Adrenal gland (tissue), 5 donors: ENCODE measurements around the gene PDGFB.

Experiments
- POLR2A ChIP-seq, 2 donors: fragments of 450-650 bp; IDR thresholded peaks; one replicate each; pipeline ENCODE4 v1.6.1; 2017; ENCODE audit warnings: antibody characterized with exemption in 2 of 2, mild to moderate bottlenecking in 2 of 2, moderate library complexity in 1 of 2
- TF ChIP-seq, protein P1 (sequence below), 6 experiments: fragments of 450-650 bp in 4 of 6; fragments of 200-600 bp in 2 of 6; sonication (generic) in 1 of 6; IDR thresholded peaks; 1 replicate in 5 of 6; 2 replicates in 1 of 6; pipeline versions ENCODE4 v1.5.1 to v1.8.0; 2016 to 2021; ENCODE audit warnings: antibody characterized with exemption in 6 of 6, mild to moderate bottlenecking in 2 of 6, moderate library complexity in 1 of 6
- donor health status: DM: no; HTN: no; CAD: no.

- TF ChIP-seq, protein P1, sequence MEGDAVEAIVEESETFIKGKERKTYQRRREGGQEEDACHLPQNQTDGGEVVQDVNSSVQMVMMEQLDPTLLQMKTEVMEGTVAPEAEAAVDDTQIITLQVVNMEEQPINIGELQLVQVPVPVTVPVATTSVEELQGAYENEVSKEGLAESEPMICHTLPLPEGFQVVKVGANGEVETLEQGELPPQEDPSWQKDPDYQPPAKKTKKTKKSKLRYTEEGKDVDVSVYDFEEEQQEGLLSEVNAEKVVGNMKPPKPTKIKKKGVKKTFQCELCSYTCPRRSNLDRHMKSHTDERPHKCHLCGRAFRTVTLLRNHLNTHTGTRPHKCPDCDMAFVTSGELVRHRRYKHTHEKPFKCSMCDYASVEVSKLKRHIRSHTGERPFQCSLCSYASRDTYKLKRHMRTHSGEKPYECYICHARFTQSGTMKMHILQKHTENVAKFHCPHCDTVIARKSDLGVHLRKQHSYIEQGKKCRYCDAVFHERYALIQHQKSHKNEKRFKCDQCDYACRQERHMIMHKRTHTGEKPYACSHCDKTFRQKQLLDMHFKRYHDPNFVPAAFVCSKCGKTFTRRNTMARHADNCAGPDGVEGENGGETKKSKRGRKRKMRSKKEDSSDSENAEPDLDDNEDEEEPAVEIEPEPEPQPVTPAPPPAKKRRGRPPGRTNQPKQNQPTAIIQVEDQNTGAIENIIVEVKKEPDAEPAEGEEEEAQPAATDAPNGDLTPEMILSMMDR (IDR thresholded peaks at IDR 0.05): no peak
- TF ChIP-seq POLR2A (IDR thresholded peaks at IDR 0.05): no peak
Observed at GRCh38 chr22:39245130-39246039, 603 bp upstream of the PDGFB start.
